Measurements from ENCODE around the gene GPSM3. TPM values are rescaled to one million over a fixed set of nuclear protein-coding genes. Genes with fewer than 3 reads are reported as not detected.

GPSM3 gene
- total and polyA plus RNA-seq, 2 of the 13 experiments (the other 11 are each of a cell fraction or from before 2014, with no cell fraction given) = 0.18 to 6.2 TPM

GRCh38 chr6:32154514-32155161 lies 37.8 kb downstream of the GPSM3 start (continued):
- TF ChIP-seq ZNF737 (CRISPR knock-in tag; IDR thresholded peaks at IDR 0.05; ENCODE audit: borderline replicate concordance) = no peak
- no peak for TF ChIP-seq ZMYM4 (CRISPR knock-in tag; IDR thresholded peaks at IDR 0.05)
- TF ChIP-seq ZNF605 (CRISPR knock-in tag; IDR thresholded peaks at IDR 0.05) = no peak; the same call in 1 of the 2 replicates
- TF ChIP-seq FOXM1 (CRISPR knock-in tag; IDR thresholded peaks at IDR 0.05) = no peak
- peak; percentile 34; the same call in 1 of the 2 replicates for TF ChIP-seq CEBPG (CRISPR knock-in tag; IDR thresholded peaks at IDR 0.05)
- TF ChIP-seq SOX5 (CRISPR knock-in tag; IDR thresholded peaks at IDR 0.05; ENCODE audit: borderline replicate concordance) = no peak
- no peak for TF ChIP-seq ZNF224 (CRISPR knock-in tag; IDR thresholded peaks at IDR 0.05)
- TF ChIP-seq KLF13 (CRISPR knock-in tag; IDR thresholded peaks at IDR 0.05) = 0 out of 2 replicates have a peak, but pooled peaks have one; percentile 13
- no peak for TF ChIP-seq SKI (IDR thresholded peaks at IDR 0.05; ENCODE audit: partially characterized antibody)
- TF ChIP-seq ZNF558 (CRISPR knock-in tag; IDR thresholded peaks at IDR 0.05; ENCODE audit: borderline replicate concordance) = no peak
- TF ChIP-seq SP2 (CRISPR knock-in tag; IDR thresholded peaks at IDR 0.05) = no peak; the same call in 1 of the 2 replicates
- no peak for TF ChIP-seq RNF219 (CRISPR knock-in tag; IDR thresholded peaks at IDR 0.05)
- no peak for TF ChIP-seq USF2 (IDR thresholded peaks at IDR 0.05; ENCODE audit: low read depth, low read length)
- TF ChIP-seq USF2 (CRISPR knock-in tag; IDR thresholded peaks at IDR 0.05; ENCODE audit: borderline replicate concordance) = no peak
- peak; percentile 27; the same call in 1 of the 2 replicates for TF ChIP-seq PRMT3 (CRISPR knock-in tag; IDR thresholded peaks at IDR 0.05; ENCODE audit: borderline replicate concordance, low read depth)
- TF ChIP-seq ATAD3A (CRISPR knock-in tag; IDR thresholded peaks at IDR 0.05) = no peak
- TF ChIP-seq EP300 (IDR thresholded peaks at IDR 0.05; ENCODE audit: low read depth in 2 of 2, low read length in 2 of 2) = no peak
- no peak for TF ChIP-seq EP300 (CRISPR knock-in tag; IDR thresholded peaks at IDR 0.05; ENCODE audit: borderline replicate concordance)
- TF ChIP-seq KAT8 (CRISPR knock-in tag; IDR thresholded peaks at IDR 0.05) = no peak
- TF ChIP-seq ZC3H13 (CRISPR knock-in tag; IDR thresholded peaks at IDR 0.05) = peak; percentile 94
- TF ChIP-seq SRSF1 (optimal IDR thresholded peaks at IDR 0.05; ENCODE audit: low read depth, low read length) = no peak
- no peak for TF ChIP-seq MED13 (CRISPR knock-in tag; IDR thresholded peaks at IDR 0.05)
- no peak for TF ChIP-seq ZNF33A (CRISPR knock-in tag; IDR thresholded peaks at IDR 0.05; ENCODE audit: borderline replicate concordance)
- no peak for TF ChIP-seq HMG20A (CRISPR knock-in tag; IDR thresholded peaks at IDR 0.05; ENCODE audit: borderline replicate concordance)
- TF ChIP-seq GATAD2A (CRISPR knock-in tag; IDR thresholded peaks at IDR 0.05) = peak; percentile 73
- TF ChIP-seq CENPT (CRISPR knock-in tag; IDR thresholded peaks at IDR 0.05; ENCODE audit: low read depth) = 0 out of 2 replicates have a peak, but pooled peaks have one; percentile 9
- peak; percentile 57; the same call in 1 of the 2 replicates for TF ChIP-seq GMEB1 (CRISPR knock-in tag; IDR thresholded peaks at IDR 0.05; ENCODE audit: borderline replicate concordance)
